GM12874 (cell line): ENCODE results near the gene FGF8.

Source experiments
- CTCF ChIP-seq: IDR thresholded peaks from 2 replicates; pipeline ENCODE4 v1.5.1; 2011; ENCODE audit warnings: low read depth, mild to moderate bottlenecking, control low read depth, low read length, moderate library complexity; ENCODE audit not compliant: insufficient read depth

Gene FGF8

GRCh38 chr10:101775273-101776160 is at the start of gene FGF8:
Gene FGF8 (minus strand): TSS chr10:101776114. CDS start chr10:101775900, 214 bp downstream.
- TF ChIP-seq CTCF: no peak

- no peak for TF ChIP-seq CTCF
These were observed 48.8 kb upstream of the FGF8 start for GRCh38 chr10:101824736-101825135.

- TF ChIP-seq CTCF: no peak
These were observed 43.1 kb upstream of the FGF8 start for GRCh38 chr10:101818872-101819633.

- no peak for TF ChIP-seq CTCF
These were observed 42.4 kb upstream of the FGF8 start, which contains the start of gene OGA for GRCh38 chr10:101818119-101818871. Gene OGA (minus strand): TSS chr10:101818444. CDS start chr10:101818022, 422 bp downstream.

GRCh38 chr10:101817337-101818118 is 41.6 kb upstream of the FGF8 start:
- TF ChIP-seq CTCF: no peak

GRCh38 chr10:101816913-101817336 is 41.0 kb upstream of the FGF8 start:
- TF ChIP-seq CTCF: no peak
